ENCODE measurements around the gene COL9A3.
A peak's percentile ranks its signal among the peaks of the same experiment; 100 is the strongest.

The COL9A3 gene

GRCh38 chr20:62780696-62781095, 36.2 kb upstream of the COL9A3 start:
- TF ChIP-seq TAF1 (IDR thresholded peaks at IDR 0.05; ENCODE audit: low read depth) (no peak), FOXM1 (IDR thresholded peaks at IDR 0.05; ENCODE audit: borderline replicate concordance, low read depth) (no peak), CREB1 (IDR thresholded peaks at IDR 0.05; ENCODE audit: low read depth) (no peak), EP300 (IDR thresholded peaks at IDR 0.05; ENCODE audit: borderline replicate concordance) (no peak), TCF12 (IDR thresholded peaks at IDR 0.05; ENCODE audit: low read depth) (no peak), USF1 (IDR thresholded peaks at IDR 0.05) (no peak), MAX (IDR thresholded peaks at IDR 0.05) (no peak), CEBPB (IDR thresholded peaks at IDR 0.05) (no peak), TEAD4 (IDR thresholded peaks at IDR 0.05) (no peak), EGR1 (IDR thresholded peaks at IDR 0.05) (no peak), YY1 (IDR thresholded peaks at IDR 0.05; ENCODE audit: low read depth) (no peak), REST (IDR thresholded peaks at IDR 0.05; ENCODE audit: low read depth) (no peak), ZBTB7A (IDR thresholded peaks at IDR 0.05; ENCODE audit: low read depth) (no peak), NFIC (IDR thresholded peaks at IDR 0.05) (no peak), RAD21 (IDR thresholded peaks at IDR 0.05; ENCODE audit: low read depth) (no peak)

- no peak for TF ChIP-seq TAF1 (IDR thresholded peaks at IDR 0.05; ENCODE audit: low read depth)
- no peak for TF ChIP-seq USF1 (IDR thresholded peaks at IDR 0.05)
- no peak for TF ChIP-seq REST (IDR thresholded peaks at IDR 0.05; ENCODE audit: low read depth)
- no peak for TF ChIP-seq ZBTB7A (IDR thresholded peaks at IDR 0.05; ENCODE audit: low read depth)
- TF ChIP-seq FOXM1 (IDR thresholded peaks at IDR 0.05; ENCODE audit: borderline replicate concordance, low read depth): no peak
- TF ChIP-seq RAD21 (IDR thresholded peaks at IDR 0.05; ENCODE audit: low read depth): peak; percentile 39; the same call in 1 of the 2 replicates
- no peak; the same call in none of the 2 replicates for TF ChIP-seq MAX (IDR thresholded peaks at IDR 0.05)
- peak; percentile 29; the same call in 1 of the 2 replicates for TF ChIP-seq TCF12 (IDR thresholded peaks at IDR 0.05; ENCODE audit: low read depth)
- TF ChIP-seq NFIC (IDR thresholded peaks at IDR 0.05): no peak
- no peak for TF ChIP-seq EGR1 (IDR thresholded peaks at IDR 0.05)
- TF ChIP-seq EP300 (IDR thresholded peaks at IDR 0.05; ENCODE audit: borderline replicate concordance): no peak
- TF ChIP-seq CREB1 (IDR thresholded peaks at IDR 0.05; ENCODE audit: low read depth): no peak
- no peak; the same call in 1 of the 2 replicates for TF ChIP-seq YY1 (IDR thresholded peaks at IDR 0.05; ENCODE audit: low read depth)
- TF ChIP-seq TEAD4 (IDR thresholded peaks at IDR 0.05): no peak
- no peak for TF ChIP-seq CEBPB (IDR thresholded peaks at IDR 0.05)
Observed at GRCh38 chr20:62782149-62782892, 34.5 kb upstream of the COL9A3 start.

- TF ChIP-seq ZBTB7A (IDR thresholded peaks at IDR 0.05; ENCODE audit: low read depth): no peak
- TF ChIP-seq EP300 (IDR thresholded peaks at IDR 0.05; ENCODE audit: borderline replicate concordance): no peak
- TF ChIP-seq RAD21 (IDR thresholded peaks at IDR 0.05; ENCODE audit: low read depth): no peak
- TF ChIP-seq REST (IDR thresholded peaks at IDR 0.05; ENCODE audit: low read depth): no peak
- no peak for TF ChIP-seq EGR1 (IDR thresholded peaks at IDR 0.05)
- no peak for TF ChIP-seq YY1 (IDR thresholded peaks at IDR 0.05; ENCODE audit: low read depth)
- TF ChIP-seq TAF1 (IDR thresholded peaks at IDR 0.05; ENCODE audit: low read depth): no peak
- no peak for TF ChIP-seq MAX (IDR thresholded peaks at IDR 0.05)
- TF ChIP-seq NFIC (IDR thresholded peaks at IDR 0.05): no peak
Observed at GRCh38 chr20:62782893-62783278, 34.0 kb upstream of the COL9A3 start.

DNA sequence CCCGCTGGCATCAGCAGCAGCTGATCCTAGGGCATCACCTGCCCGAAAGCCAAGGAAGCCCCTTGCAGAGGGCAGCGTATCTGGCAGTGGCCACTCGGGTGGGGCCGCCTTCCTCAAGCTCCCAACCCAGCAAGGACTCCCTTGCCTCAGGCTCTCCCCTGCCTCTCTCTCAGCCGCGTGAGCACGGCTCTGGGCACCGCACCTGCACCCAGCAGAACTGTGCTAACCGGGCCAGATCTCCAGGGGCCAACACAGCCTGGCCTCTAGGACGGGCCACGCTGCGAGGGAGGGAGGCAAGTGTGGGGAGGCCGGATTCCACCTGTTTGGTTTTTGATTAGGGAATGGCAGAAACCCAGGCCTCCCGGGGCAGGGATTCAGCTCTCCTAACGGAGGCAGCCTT, 32.4 kb upstream of the COL9A3 start:
- TF ChIP-seq ZBTB7A (IDR thresholded peaks at IDR 0.05; ENCODE audit: low read depth): no peak
- no peak for TF ChIP-seq REST (IDR thresholded peaks at IDR 0.05; ENCODE audit: low read depth)
- TF ChIP-seq TAF1 (IDR thresholded peaks at IDR 0.05; ENCODE audit: low read depth): no peak
- TF ChIP-seq TEAD4 (IDR thresholded peaks at IDR 0.05): no peak
- no peak for TF ChIP-seq NFIC (IDR thresholded peaks at IDR 0.05)
- no peak for TF ChIP-seq TCF12 (IDR thresholded peaks at IDR 0.05; ENCODE audit: low read depth)
- TF ChIP-seq USF1 (IDR thresholded peaks at IDR 0.05): no peak
- no peak for TF ChIP-seq YY1 (IDR thresholded peaks at IDR 0.05; ENCODE audit: low read depth)
- no peak for TF ChIP-seq CEBPB (IDR thresholded peaks at IDR 0.05)
- no peak for TF ChIP-seq RAD21 (IDR thresholded peaks at IDR 0.05; ENCODE audit: low read depth)
- no peak for TF ChIP-seq CREB1 (IDR thresholded peaks at IDR 0.05; ENCODE audit: low read depth)
- TF ChIP-seq MAX (IDR thresholded peaks at IDR 0.05): no peak
